HG03280 (cell line): ENCODE results near the gene RNF31.

Experiments
- ATAC-seq: cut with Tn5 transposase; IDR thresholded peaks from one replicate; pipeline ENCODE4 v1.9.1; 2021; ENCODE audit warnings: mild to moderate bottlenecking, moderate library complexity; ENCODE audit not compliant: unreplicated experiment

Gene RNF31

GRCh38 chr14:24181371-24182077 is 34.2 kb downstream of the RNF31 start:
- no peak for ATAC-seq

- no peak for ATAC-seq
Measured at GRCh38 chr14:24182110-24182882, 35.0 kb downstream of the RNF31 start.

GRCh38 chr14:24183014-24183481 is 35.8 kb downstream of the RNF31 start:
- ATAC-seq = no peak

GRCh38 chr14:24184104-24184970 is 37.0 kb downstream of the RNF31 start:
- no peak for ATAC-seq

GRCh38 chr14:24185026-24185425 is 37.7 kb downstream of the RNF31 start:
- ATAC-seq = no peak

- ATAC-seq = no peak
Measured at GRCh38 chr14:24185741-24186140, 38.4 kb downstream of the RNF31 start.

GRCh38 chr14:24186831-24187538 is 39.7 kb downstream of the RNF31 start:
- no peak for ATAC-seq

GRCh38 chr14:24187539-24187915 is 40.2 kb downstream of the RNF31 start:
- no peak for ATAC-seq

- ATAC-seq = peak; percentile 90
Measured at GRCh38 chr14:24188251-24189058, 41.2 kb downstream of the RNF31 start, which contains the start of gene IPO4. TSS of gene IPO4 (minus strand) at chr14:24188816. CDS start at chr14:24188787, 29 bp downstream.

GRCh38 chr14:24189059-24189375 is 41.7 kb downstream of the RNF31 start:
- no peak for ATAC-seq

- ATAC-seq = no peak
Measured at GRCh38 chr14:24189460-24189859, 42.2 kb downstream of the RNF31 start.

- no peak for ATAC-seq
Measured at GRCh38 chr14:24190416-24190815, 43.1 kb downstream of the RNF31 start.

- ATAC-seq = no peak
Measured at GRCh38 chr14:24192933-24193332, 45.6 kb downstream of the RNF31 start.

- no peak for ATAC-seq
Measured at GRCh38 chr14:24194186-24194872, 47.0 kb downstream of the RNF31 start.

- ATAC-seq = no peak
Measured at GRCh38 chr14:24194873-24195185, 47.5 kb downstream of the RNF31 start.

GRCh38 chr14:24195186-24196070 is 48.1 kb downstream of the RNF31 start, which contains the start of gene TM9SF1:
TSS of gene TM9SF1 (minus strand) at chr14:24195441. CDS start at chr14:24195019, 422 bp downstream.
- peak; percentile 78 for ATAC-seq

GRCh38 chr14:24196071-24197055 is 49.1 kb downstream of the RNF31 start:
- ATAC-seq = peak; percentile 30
